GM18507 (cell line): ENCODE results near the gene ZNF891.

Source experiments
- DNase-seq: peaks from one replicate; pipeline ENCODE4 v3.0.0; 2011; ENCODE audit warnings: low read depth; ENCODE audit not compliant: insufficient read length; ENCODE audit errors: extremely low spot score
- FAIRE-seq: peaks from 2 replicates; lab custom pipeline; 2011; peaks lifted over from hg19 to GRCh38; lab: Jason Lieb, UNC

The ZNF891 gene

DNA sequence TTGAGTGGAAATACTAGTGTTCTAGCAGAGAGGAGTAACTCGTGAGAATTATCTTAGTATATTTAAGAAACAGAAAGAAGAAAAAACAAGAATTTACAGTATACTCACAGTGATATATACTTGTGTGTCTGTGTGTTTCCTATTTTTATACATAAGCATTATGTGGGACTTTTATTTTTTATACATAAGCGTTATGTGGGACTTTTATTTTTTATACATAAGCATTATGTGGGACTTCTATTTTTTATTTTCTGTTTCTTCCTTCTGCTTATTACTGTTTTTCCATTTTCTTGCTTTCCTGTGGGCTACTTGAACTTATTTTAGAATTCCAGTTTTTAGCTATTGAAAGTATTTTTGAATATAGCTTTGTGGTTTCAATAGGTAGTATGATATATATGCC, 56.2 kb downstream of the ZNF891 start:
- FAIRE-seq (no peak), DNase-seq (no peak)

DNA sequence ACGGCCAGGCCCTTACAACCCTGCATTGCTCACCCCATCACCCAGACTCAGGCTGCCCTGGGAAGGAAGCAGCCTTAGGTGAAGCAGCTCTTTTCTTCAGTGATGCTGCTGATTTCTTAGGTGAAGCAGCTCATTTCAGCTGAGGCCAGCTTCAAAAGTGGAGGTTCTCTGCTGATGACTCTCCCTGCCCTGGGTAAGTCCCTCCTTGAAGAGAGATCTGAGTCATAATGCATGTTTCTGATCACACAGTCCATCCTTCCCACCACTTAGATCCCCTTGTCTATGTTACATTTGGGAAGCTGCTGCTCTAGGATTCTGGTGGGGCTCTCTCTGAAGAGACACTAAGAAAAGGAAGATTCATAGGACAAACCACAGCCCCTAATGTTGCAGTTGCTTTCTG, 66.5 kb downstream of the ZNF891 start:
- no peak for DNase-seq
- no peak for FAIRE-seq

DNA sequence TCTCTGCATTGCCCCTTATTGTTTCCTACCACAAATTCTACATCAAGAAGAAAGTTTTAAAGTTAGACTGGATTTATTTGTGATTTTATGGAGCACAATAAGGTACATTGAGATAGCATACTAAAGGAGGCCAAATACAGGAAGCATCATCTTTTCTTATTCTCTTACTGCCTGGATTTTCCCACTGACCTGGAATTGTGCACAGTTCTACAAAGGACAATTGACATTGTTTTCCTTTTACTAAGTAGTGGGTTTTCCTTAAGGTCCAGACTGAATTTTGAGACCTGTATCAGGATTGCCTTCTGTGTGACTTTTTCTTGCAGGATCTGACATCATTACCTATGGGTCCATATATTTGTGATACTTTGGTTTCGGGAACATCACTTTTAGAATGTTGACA, 68.1 kb downstream of the ZNF891 start:
- DNase-seq: no peak
- no peak for FAIRE-seq

DNA sequence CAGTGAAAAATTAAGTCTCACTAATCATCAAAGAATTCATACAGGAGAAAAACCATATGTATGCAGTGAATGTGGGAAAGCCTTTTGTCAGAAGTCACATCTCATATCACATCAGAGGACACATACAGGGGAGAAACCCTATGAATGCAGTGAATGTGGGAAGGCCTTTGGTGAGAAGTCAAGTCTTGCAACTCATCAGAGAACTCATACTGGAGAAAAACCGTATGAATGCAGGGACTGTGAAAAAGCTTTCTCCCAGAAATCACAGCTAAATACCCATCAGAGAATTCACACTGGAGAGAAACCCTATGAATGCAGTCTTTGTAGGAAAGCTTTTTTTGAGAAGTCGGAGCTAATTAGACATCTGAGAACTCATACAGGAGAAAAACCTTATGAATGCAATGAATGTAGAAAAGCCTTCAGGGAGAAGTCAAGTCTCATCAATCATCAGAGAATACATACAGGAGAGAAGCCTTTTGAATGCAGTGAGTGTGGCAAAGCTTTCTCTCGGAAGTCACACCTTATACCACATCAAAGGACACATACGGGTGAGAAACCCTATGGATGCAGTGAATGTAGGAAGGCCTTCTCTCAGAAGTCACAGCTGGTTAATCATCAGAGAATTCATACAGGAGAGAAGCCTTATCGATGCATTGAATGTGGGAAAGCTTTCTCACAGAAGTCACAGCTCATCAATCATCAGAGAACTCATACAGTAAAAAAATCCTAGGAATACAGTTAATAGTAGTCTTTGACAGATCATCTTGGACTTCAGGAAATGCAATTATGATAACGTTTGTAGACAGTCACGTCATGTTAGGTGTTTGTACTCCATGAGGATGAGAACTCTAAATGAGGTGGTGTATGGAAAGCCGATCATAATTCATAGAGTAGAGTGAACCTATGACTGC, 71.6 kb downstream of the ZNF891 start:
- DNase-seq: no peak
- no peak for FAIRE-seq

DNA sequence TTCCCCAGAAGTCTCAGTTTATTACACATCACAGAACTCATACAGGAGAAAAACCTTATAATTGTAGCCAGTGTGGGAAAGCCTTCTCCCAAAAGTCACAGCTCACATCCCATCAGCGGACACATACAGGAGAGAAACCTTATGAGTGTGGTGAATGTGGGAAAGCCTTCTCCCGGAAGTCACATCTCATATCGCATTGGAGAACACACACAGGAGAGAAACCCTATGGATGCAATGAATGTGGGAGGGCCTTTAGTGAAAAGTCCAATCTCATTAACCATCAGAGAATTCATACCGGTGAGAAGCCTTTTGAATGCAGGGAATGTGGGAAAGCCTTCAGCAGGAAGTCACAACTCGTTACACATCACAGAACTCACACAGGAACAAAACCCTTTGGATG, 72.6 kb downstream of the ZNF891 start:
- FAIRE-seq (no peak), DNase-seq (no peak)
